Spleen (tissue), 11 donors: ENCODE results near the gene NAT14. TPM values are rescaled to one million over a fixed set of nuclear protein-coding genes. Genes with fewer than 3 reads are reported as not detected.

Source experiments
- DNase-seq: peaks from one replicate; pipeline ENCODE4 v3.0.0-alpha.2; 2020
- H3K27ac ChIP-seq, 8 donors: fragments of 200-600 bp; sonication (generic) in 7 of 8; 1 replicate in 4 of 8; 2 replicates in 4 of 8; pipeline versions ENCODE4 v1.5.0 to v1.8.0; 2016 to 2021; ENCODE audit warnings: inconsistent platforms in 4 of 8, mild to moderate bottlenecking in 4 of 8, moderate library complexity in 1 of 8
- H3K27me3 ChIP-seq, 7 donors: fragments of 200-600 bp; sonication (generic) in 6 of 7; replicated peaks in 1 of 7; 1 replicate in 4 of 7; 2 replicates in 3 of 7; pipeline versions ENCODE4 v1.5.0 to v1.8.0; 2016 to 2021; ENCODE audit warnings: inconsistent platforms in 3 of 7, mild to moderate bottlenecking in 1 of 7
- H3K36me3 ChIP-seq, 6 donors: fragments of 200-600 bp; sonication (generic) in 5 of 6; 1 replicate in 4 of 6; 2 replicates in 2 of 6; pipeline versions ENCODE4 v1.5.0 to v1.8.0; 2016 to 2021; ENCODE audit warnings: inconsistent platforms in 2 of 6
- H3K4me1 ChIP-seq, 6 donors: fragments of 200-600 bp; sonication (generic) in 5 of 6; 1 replicate in 3 of 6; 2 replicates in 3 of 6; pipeline versions ENCODE4 v1.5.0 to v1.8.0; 2016 to 2021; ENCODE audit warnings: inconsistent platforms in 3 of 6
- H3K4me3 ChIP-seq, 8 donors: fragments of 200-600 bp; sonication (generic) in 7 of 8; 1 replicate in 4 of 8; 2 replicates in 4 of 8; pipeline versions ENCODE4 v1.5.0 to v1.8.0; 2016 to 2021; ENCODE audit warnings: inconsistent platforms in 4 of 8, mild to moderate bottlenecking in 4 of 8, moderate library complexity in 2 of 8
- H3K9me3 ChIP-seq, 8 donors: fragments of 200-600 bp; sonication (generic) in 7 of 8; 1 replicate in 4 of 8; 2 replicates in 4 of 8; pipeline versions ENCODE4 v1.5.0 to v1.8.0; 2016 to 2021; ENCODE audit warnings: inconsistent platforms in 4 of 8
- POLR2A ChIP-seq, 3 donors: fragments of 450-650 bp; IDR thresholded peaks; one replicate each; pipeline ENCODE4 v1.5.1; 2017; ENCODE audit warnings: antibody characterized with exemption in 3 of 3, mild to moderate bottlenecking in 1 of 3
- POLR2AphosphoS5 ChIP-seq, 3 donors: sonication (generic); formaldehyde crosslinking; IDR thresholded peaks; one replicate each; pipeline ENCODE4 v1.5.1; 2017; ENCODE audit warnings: antibody characterized with exemption in 3 of 3
- WGBS, 5 donors: extraction: QIAGEN DNeasy Blood & Tissue Kit in 3 of 5; methylation state at CpG; one replicate each; pipeline versions ENCODE4 v1.1.5 to v1.1.7; 2013 to 2018; 5-methylcytosine and 5-hydroxymethylcytosine counted together
- intact Hi-C: fragments of 100-400 bp; cut with DNase I; formaldehyde crosslinking; loops from one replicate; pipeline ENCODE4 v1.15.0; 2023; ENCODE audit warnings: low total_unique reads
- polyA plus RNA-seq, 3 donors: library from polyadenylated mRNA; stranded (reverse); fragments of 200-250 nt; gene quantifications; one replicate each; pipeline ENCODE4 v1.2.1, GENCODE V29; 2013
- total RNA-seq, 7 donors: library from RNA; depleted of rRNA in 3 of 7; stranded (reverse); fragments of >200 nt in 3 of 7; fragmentation: NEBNext Ultra II Directional in 4 of 7; extraction: Animal tissue kit (Norgen Biotek cat#: 25700) in 4 of 7; gene quantifications; one replicate each; pipeline versions ENCODE4 v1.1.0 to v1.2.1, GENCODE V29; 2016 to 2021
- TF ChIP-seq, protein P1 (sequence below), 11 experiments: fragments of 200-600 bp in 7 of 11; fragments of 450-650 bp in 4 of 11; sonication (generic) in 4 of 11; IDR thresholded peaks in 8 of 11; conservative IDR thresholded peaks in 3 of 11; 1 replicate in 7 of 11; 2 replicates in 4 of 11; pipeline versions ENCODE4 v1.4.0 to v1.8.0; 2016 to 2021; ENCODE audit warnings: antibody characterized with exemption in 11 of 11, inconsistent platforms in 4 of 11, mild to moderate bottlenecking in 1 of 11
- donor health status: healthy with polysubstance abuse.
- donor health status: DM: no; HTN: no; CAD: no; lungs with moderate emphysema.
- donor health status: DM: no; HTN: no; CAD: no.
- donor health status: Bipolar disorder and iron deficiency.
- donor health status: healthy.
- donor health status: DM: no; HTN: no; CAD: no.
- donor health status: DM: yes; HTN: yes; CAD: no.

The NAT14 gene
- total and polyA plus RNA-seq, 10 donors: 1.9 to 17.7 (median 8.2) TPM

DNA sequence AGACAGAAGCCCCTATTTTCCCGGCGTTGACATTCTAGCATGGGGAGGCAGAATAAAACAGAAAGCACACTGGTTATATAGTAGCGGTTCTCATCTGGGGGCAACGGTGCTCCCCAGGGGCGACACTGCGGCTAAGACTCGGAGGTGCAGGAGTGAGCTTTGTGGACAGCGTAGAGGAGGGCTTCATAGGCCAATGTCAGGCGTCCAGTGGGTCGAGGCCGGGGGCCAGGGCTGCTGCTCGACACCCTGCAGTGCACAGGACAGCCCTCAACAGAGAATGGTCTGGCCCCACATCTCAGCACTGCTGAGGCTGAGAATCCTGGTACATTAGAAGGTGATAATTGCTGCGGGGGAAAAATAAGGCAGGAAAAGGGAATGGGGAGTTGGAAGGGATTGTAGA, 7.1 kb upstream of the NAT14 start:
- H3K36me3 ChIP-seq: peaks cover 0 to 27% (median 19%) of the 10 kb centered on the region in 6 donors
- no peaks in the 10 kb centered on the region for H3K9me3 ChIP-seq
- peaks cover 3 to 51% (median 26%) of the 10 kb centered on the region in 6 donors for H3K4me1 ChIP-seq
- no peak for TF ChIP-seq POLR2A (IDR thresholded peaks at IDR 0.05)
- TF ChIP-seq, protein P1, sequence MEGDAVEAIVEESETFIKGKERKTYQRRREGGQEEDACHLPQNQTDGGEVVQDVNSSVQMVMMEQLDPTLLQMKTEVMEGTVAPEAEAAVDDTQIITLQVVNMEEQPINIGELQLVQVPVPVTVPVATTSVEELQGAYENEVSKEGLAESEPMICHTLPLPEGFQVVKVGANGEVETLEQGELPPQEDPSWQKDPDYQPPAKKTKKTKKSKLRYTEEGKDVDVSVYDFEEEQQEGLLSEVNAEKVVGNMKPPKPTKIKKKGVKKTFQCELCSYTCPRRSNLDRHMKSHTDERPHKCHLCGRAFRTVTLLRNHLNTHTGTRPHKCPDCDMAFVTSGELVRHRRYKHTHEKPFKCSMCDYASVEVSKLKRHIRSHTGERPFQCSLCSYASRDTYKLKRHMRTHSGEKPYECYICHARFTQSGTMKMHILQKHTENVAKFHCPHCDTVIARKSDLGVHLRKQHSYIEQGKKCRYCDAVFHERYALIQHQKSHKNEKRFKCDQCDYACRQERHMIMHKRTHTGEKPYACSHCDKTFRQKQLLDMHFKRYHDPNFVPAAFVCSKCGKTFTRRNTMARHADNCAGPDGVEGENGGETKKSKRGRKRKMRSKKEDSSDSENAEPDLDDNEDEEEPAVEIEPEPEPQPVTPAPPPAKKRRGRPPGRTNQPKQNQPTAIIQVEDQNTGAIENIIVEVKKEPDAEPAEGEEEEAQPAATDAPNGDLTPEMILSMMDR (IDR thresholded peaks at IDR 0.05 in 8 of 11, conservative IDR thresholded peaks at IDR 0.05 in 3 of 11): no peak
- TF ChIP-seq POLR2AphosphoS5 (IDR thresholded peaks at IDR 0.05): no peak
- intact Hi-C loops: no loop called here
- 90 to 97% (median 91%) methylated on average over 13 of the region's 13 CpGs for WGBS, 5 donors
- peak overlapping the region in 4 of 8 donors; percentile 58 to 85 (median 61) for H3K4me3 ChIP-seq
- DNase-seq: no peak
- peak overlapping the region in 1 of 8 donors; percentile 97 for H3K27ac ChIP-seq
- H3K27me3 ChIP-seq: no peaks in the 10 kb centered on the region

DNA sequence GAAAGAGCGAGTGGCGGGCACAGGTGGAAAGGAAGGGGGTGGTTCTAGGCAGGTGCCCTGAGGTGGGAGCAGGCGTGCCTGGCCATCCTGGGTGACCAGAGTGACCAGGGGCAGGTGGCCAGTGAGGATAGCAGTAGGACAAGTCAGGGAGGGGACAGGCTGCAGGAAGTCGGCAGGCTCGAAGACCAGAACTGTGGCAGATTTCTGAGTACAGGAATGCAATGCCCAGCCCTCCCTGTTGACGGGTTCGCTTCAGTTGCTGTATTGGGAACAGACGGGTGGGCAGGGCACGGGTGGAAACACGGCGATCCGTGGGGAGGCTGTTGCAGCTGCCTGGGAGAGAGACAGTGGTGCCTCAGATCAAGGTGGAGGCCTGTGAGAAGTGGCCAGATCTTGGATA, 6.6 kb upstream of the NAT14 start:
- Histone ChIP-seq H3K4me3 (peak overlapping the region in 1 of 8 donors; percentile 85), H3K4me1 (peaks cover 3 to 52% (median 28%) of the 10 kb centered on the region in 6 donors), H3K27ac (no peak overlapping the region), H3K27me3 (no peaks in the 10 kb centered on the region), H3K36me3 (peaks cover 0 to 31% (median 23%) of the 10 kb centered on the region in 6 donors), H3K9me3 (no peaks in the 10 kb centered on the region)
- DNase-seq: no peak
- intact Hi-C loops: no loop called here
- WGBS, 5 donors: 88 to 93% (median 90%) methylated on average over 12 of the region's 12 CpGs
- TF ChIP-seq, protein P1 (IDR thresholded peaks at IDR 0.05 in 8 of 11, conservative IDR thresholded peaks at IDR 0.05 in 3 of 11): no peak
- TF ChIP-seq POLR2A (IDR thresholded peaks at IDR 0.05) (no peak), POLR2AphosphoS5 (IDR thresholded peaks at IDR 0.05) (no peak)

DNA sequence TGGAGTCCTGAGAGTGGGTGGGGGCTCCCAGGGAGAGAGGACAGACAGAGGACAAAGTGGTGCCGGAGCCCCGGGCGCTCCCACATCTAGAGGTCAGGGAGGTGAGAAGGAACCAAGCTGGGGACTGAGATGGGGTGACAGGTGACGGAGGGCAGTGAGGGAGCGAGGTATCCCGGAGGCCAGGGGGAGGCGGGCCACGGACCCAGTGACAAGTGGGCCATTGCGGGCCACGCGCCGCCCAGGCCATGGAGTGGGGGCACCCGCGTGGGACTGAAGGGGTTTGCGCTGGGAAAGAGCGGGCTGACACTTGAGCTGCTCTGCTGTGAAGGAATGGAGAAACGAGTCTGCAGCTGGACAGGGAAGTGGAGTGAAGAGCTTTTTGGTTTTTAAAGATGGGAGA, 5.9 kb upstream of the NAT14 start:
- intact Hi-C loops: no loop called here
- H3K27me3 ChIP-seq: peaks cover 0 to under 1% (median 0%) of the 10 kb centered on the region in 7 donors
- H3K36me3 ChIP-seq: peaks cover 0 to 38% (median 25%) of the 10 kb centered on the region in 6 donors
- WGBS, 5 donors: 85 to 91% (median 90%) methylated on average over 17 of the region's 17 CpGs
- no peak overlapping the region for H3K4me3 ChIP-seq
- TF ChIP-seq POLR2AphosphoS5 (IDR thresholded peaks at IDR 0.05) (peak in 2 of 3 donors; percentile 21 to 26), POLR2A (IDR thresholded peaks at IDR 0.05) (no peak)
- TF ChIP-seq, protein P1 (IDR thresholded peaks at IDR 0.05 in 8 of 11, conservative IDR thresholded peaks at IDR 0.05 in 3 of 11): no peak
- peaks cover 7 to 53% (median 34%) of the 10 kb centered on the region in 6 donors for H3K4me1 ChIP-seq
- H3K9me3 ChIP-seq: no peaks in the 10 kb centered on the region
- H3K27ac ChIP-seq: peak overlapping the region in 1 of 8 donors; percentile 5
- DNase-seq: no peak

DNA sequence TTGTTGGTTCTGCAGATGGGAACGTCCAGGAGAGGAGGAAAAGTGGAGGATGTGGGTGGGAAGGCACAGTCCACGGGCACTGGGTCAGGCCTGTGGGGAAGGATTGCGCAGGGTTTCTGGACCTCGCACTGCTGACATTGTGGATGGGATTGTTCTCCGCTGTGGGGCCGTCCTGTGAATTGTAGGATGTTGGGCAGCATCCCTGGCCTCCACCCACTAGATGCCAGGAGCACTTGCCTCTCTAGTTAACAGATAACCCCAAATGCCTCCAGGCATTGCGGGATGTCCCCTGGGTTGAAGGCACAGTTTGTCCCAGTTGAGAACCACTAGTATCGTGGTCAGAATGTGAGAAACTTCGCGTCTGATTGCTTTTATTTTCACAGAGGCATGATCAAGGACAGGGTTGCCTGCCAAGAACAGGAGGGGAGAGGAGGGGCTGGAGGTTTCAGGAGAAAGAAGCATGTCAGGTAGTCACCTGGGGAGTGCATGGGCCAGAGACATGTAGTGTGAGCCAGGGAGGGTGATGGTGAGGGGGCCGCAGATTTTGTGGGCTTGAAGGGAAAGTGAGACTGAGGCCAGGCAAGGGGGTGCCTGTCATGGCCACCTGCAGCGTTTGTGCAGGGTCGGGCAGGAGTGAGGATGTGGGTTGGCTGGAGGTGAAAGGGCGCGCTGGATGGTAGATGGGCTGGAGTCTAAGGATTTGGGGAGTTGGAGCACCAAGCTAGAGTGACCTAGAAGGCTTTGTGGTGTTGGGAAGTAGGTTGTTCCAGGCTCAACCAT, 5.3 kb upstream of the NAT14 start:
- 71 to 74% (median 74%) methylated on average over 14 to 15 of the region's 15 CpGs for WGBS, 5 donors
- intact Hi-C loops: no loop called here
- Histone ChIP-seq H3K4me1 (peaks cover 13 to 59% (median 40%) of the 10 kb centered on the region in 6 donors), H3K4me3 (no peak overlapping the region), H3K27ac (peak overlapping the region in 2 of 8 donors; percentile 3 to 5), H3K36me3 (peaks cover 0 to 41% (median 25%) of the 10 kb centered on the region in 6 donors), H3K9me3 (no peaks in the 10 kb centered on the region), H3K27me3 (peaks cover 0 to 7% (median 0%) of the 10 kb centered on the region in 7 donors)
- TF ChIP-seq POLR2A (IDR thresholded peaks at IDR 0.05) (no peak), POLR2AphosphoS5 (IDR thresholded peaks at IDR 0.05) (no peak)
- TF ChIP-seq, protein P1 (IDR thresholded peaks at IDR 0.05 in 8 of 11, conservative IDR thresholded peaks at IDR 0.05 in 3 of 11): no peak
- no peak for DNase-seq
